ENCODE measurements around the gene TOX2. TPM values are rescaled to one million over a fixed set of nuclear protein-coding genes. Genes with fewer than 3 reads are reported as not detected.

The TOX2 gene
- total RNA-seq, 1 donor from 2014 or later: 0.16 TPM

DNA sequence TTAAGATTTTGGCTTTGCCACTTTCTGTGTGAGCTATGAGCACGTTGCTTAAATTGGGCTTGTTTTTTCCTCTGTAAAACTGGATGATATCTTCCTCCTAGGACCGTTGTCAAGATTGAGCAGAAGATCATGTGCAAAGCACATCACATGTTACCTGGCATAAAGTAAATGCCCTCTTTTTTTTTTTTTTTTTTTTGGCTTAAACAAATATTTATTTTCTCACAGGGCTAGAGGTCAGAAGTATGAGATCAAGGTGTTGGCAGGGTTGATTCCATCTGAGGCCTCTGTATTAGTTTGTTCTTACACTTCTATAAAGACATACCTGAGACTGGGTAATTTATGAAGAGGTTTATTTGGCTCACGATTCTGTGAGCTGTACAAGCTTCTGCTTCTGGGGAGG is 42.7 kb downstream of the TOX2 start:
- Histone ChIP-seq H3K4me2 (ENCODE audit: low read length) (no peak overlapping the region), H3K9me3 (ENCODE audit: insufficient read depth, low read depth, low read length) (no peaks in the 10 kb centered on the region), H3K27me3 (ENCODE audit: insufficient read depth, low read length) (no peaks in the 10 kb centered on the region), H3K27ac (ENCODE audit: low read depth, low read length) (no peak overlapping the region), H2AFZ (ENCODE audit: low read depth, low read length) (no peak overlapping the region), H3K4me1 (ENCODE audit: insufficient read depth, low read length) (peaks cover 31% of the 10 kb centered on the region), H3K79me2 (ENCODE audit: insufficient read depth, low read length) (no peaks in the 10 kb centered on the region), H4K20me1 (ENCODE audit: insufficient read depth, low read length) (no peaks in the 10 kb centered on the region), H3K9ac (ENCODE audit: low read length) (no peak overlapping the region), H3K36me3 (ENCODE audit: insufficient read depth, low read length) (no peaks in the 10 kb centered on the region), H3K4me3 (ENCODE audit: insufficient read depth, low read depth, low read length) (no peak overlapping the region)
- TF ChIP-seq CTCF (IDR thresholded peaks at IDR 0.05; ENCODE audit: insufficient read depth, low read depth, low read length): no peak
- DNase-seq (ENCODE audit: low read depth): no peak
- Mint-ChIP-seq H3K36me3 (ENCODE audit: low read depth, unreplicated experiment) (no peaks in the 10 kb centered on the region), H3K27ac (ENCODE audit: unreplicated experiment) (no peak overlapping the region), H3K27me3 (ENCODE audit: low read depth, unreplicated experiment) (peaks cover 48% of the 10 kb centered on the region), H3K4me1 (ENCODE audit: low read depth, unreplicated experiment) (peaks cover 29% of the 10 kb centered on the region), H3K9me3 (ENCODE audit: unreplicated experiment) (peaks cover 3% of the 10 kb centered on the region), H3K4me3 (ENCODE audit: unreplicated experiment) (no peak overlapping the region)
- FAIRE-seq: no peak

GRCh38 chr20:43958626-43959025 is 44.0 kb downstream of the TOX2 start:
- H3K79me2 ChIP-seq (ENCODE audit: insufficient read depth, low read length): no peaks in the 10 kb centered on the region
- no peak overlapping the region for H3K9ac ChIP-seq (ENCODE audit: low read length)
- H3K27ac ChIP-seq (ENCODE audit: low read depth, low read length): no peak overlapping the region
- peaks cover 23% of the 10 kb centered on the region for H3K4me1 Mint-ChIP-seq (ENCODE audit: low read depth, unreplicated experiment)
- no peak overlapping the region for H3K4me3 ChIP-seq (ENCODE audit: insufficient read depth, low read depth, low read length)
- H3K27ac Mint-ChIP-seq (ENCODE audit: unreplicated experiment): no peak overlapping the region
- H3K4me1 ChIP-seq (ENCODE audit: insufficient read depth, low read length): peaks cover 27% of the 10 kb centered on the region
- H3K4me2 ChIP-seq (ENCODE audit: low read length): no peak overlapping the region
- DNase-seq (ENCODE audit: low read depth): no peak
- H4K20me1 ChIP-seq (ENCODE audit: insufficient read depth, low read length): no peaks in the 10 kb centered on the region
- H3K9me3 Mint-ChIP-seq (ENCODE audit: unreplicated experiment): peaks cover 3% of the 10 kb centered on the region
- TF ChIP-seq EZH2 (IDR thresholded peaks at IDR 0.05; ENCODE audit: insufficient read depth, low read length) (no peak), CTCF (IDR thresholded peaks at IDR 0.05; ENCODE audit: insufficient read depth, low read depth, low read length) (no peak)
- FAIRE-seq: no peak
- no peaks in the 10 kb centered on the region for H3K27me3 ChIP-seq (ENCODE audit: insufficient read depth, low read length)
- H3K4me3 Mint-ChIP-seq (ENCODE audit: unreplicated experiment): no peak overlapping the region
- H3K9me3 ChIP-seq (ENCODE audit: insufficient read depth, low read depth, low read length): no peaks in the 10 kb centered on the region
- H2AFZ ChIP-seq (ENCODE audit: low read depth, low read length): no peak overlapping the region
- no peaks in the 10 kb centered on the region for H3K36me3 ChIP-seq (ENCODE audit: insufficient read depth, low read length)
- H3K36me3 Mint-ChIP-seq (ENCODE audit: low read depth, unreplicated experiment): no peaks in the 10 kb centered on the region
- peaks cover 37% of the 10 kb centered on the region for H3K27me3 Mint-ChIP-seq (ENCODE audit: low read depth, unreplicated experiment)

- H4K20me1 ChIP-seq (ENCODE audit: insufficient read depth, low read length): peaks cover 4% of the 10 kb centered on the region
- DNase-seq (ENCODE audit: low read depth): no peak
- Mint-ChIP-seq H3K27me3 (ENCODE audit: low read depth, unreplicated experiment) (peaks cover 35% of the 10 kb centered on the region), H3K4me3 (ENCODE audit: unreplicated experiment) (no peak overlapping the region), H3K27ac (ENCODE audit: unreplicated experiment) (no peak overlapping the region), H3K4me1 (ENCODE audit: low read depth, unreplicated experiment) (peaks cover 20% of the 10 kb centered on the region), H3K36me3 (ENCODE audit: low read depth, unreplicated experiment) (no peaks in the 10 kb centered on the region), H3K9me3 (ENCODE audit: unreplicated experiment) (peaks cover 3% of the 10 kb centered on the region)
- H3K4me2 ChIP-seq (ENCODE audit: low read length): no peak overlapping the region
- no peak for FAIRE-seq
- H3K9ac ChIP-seq (ENCODE audit: low read length): no peak overlapping the region
- no peaks in the 10 kb centered on the region for H3K27me3 ChIP-seq (ENCODE audit: insufficient read depth, low read length)
- no peak overlapping the region for H3K27ac ChIP-seq (ENCODE audit: low read depth, low read length)
- H3K4me1 ChIP-seq (ENCODE audit: insufficient read depth, low read length): peaks cover 22% of the 10 kb centered on the region
- no peaks in the 10 kb centered on the region for H3K36me3 ChIP-seq (ENCODE audit: insufficient read depth, low read length)
- no peak overlapping the region for H3K4me3 ChIP-seq (ENCODE audit: insufficient read depth, low read depth, low read length)
- no peaks in the 10 kb centered on the region for H3K9me3 ChIP-seq (ENCODE audit: insufficient read depth, low read depth, low read length)
- no peaks in the 10 kb centered on the region for H3K79me2 ChIP-seq (ENCODE audit: insufficient read depth, low read length)
- TF ChIP-seq EZH2 (IDR thresholded peaks at IDR 0.05; ENCODE audit: insufficient read depth, low read length): no peak
- TF ChIP-seq CTCF (IDR thresholded peaks at IDR 0.05; ENCODE audit: insufficient read depth, low read depth, low read length): no peak
- H2AFZ ChIP-seq (ENCODE audit: low read depth, low read length): no peak overlapping the region
Observed at GRCh38 chr20:43959079-43959919, 44.6 kb downstream of the TOX2 start.
